D341Med (cell line): ENCODE measurements around the gene NELL1.

Experiments
- DNase-seq: peaks from one replicate; pipeline ENCODE4 v3.0.0; 2012; ENCODE audit warnings: low spot score

NELL1 gene

DNA sequence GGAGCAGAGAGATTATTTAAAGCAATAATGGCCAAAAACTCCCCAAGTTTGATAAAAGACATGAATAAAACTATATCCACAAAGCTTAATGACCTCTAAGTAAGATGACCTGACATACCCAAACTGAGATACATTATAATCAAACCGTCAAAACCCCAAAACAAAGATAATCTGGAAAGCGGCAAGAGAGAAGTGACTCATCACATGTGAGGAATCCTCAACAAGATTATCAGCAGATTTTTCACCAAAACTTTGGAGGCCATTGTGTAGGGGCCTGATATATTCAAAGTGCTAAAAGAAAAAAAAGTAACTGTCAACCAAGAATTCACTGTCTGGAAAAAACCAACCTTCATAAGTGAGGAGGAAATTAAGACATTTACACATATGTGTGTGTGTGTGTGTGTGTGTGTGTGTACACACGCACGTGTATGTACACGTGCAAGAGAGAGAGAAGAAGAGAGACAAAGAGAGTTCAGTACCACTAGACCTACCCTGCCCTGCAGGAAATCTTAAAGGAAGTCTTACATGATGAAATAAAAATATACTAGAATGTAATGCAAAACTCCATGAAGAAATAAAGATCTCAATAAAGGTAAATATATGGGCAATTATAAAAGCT lies 752.4 kb downstream of the NELL1 start:
- no peak for DNase-seq

DNA sequence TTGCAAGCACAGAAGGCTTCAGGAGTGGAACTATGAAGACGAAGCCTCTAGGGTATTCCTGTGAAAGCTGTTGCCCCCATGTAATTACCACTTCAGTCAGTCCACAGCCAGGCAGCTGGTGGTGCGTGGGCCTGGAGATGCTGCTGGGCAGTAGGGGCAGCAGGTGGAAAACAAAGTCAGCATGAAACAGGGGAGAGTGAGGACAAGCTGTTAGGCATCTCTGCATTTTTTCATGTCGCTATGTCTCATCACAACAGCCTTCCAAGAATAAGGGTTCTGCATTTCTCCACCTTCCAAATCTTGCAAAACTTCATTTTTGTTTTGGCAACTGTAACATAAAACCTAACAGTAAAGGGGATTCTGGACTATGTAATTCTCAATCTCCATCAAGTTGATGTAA lies 757.5 kb downstream of the NELL1 start:
- DNase-seq, result no peak

DNA sequence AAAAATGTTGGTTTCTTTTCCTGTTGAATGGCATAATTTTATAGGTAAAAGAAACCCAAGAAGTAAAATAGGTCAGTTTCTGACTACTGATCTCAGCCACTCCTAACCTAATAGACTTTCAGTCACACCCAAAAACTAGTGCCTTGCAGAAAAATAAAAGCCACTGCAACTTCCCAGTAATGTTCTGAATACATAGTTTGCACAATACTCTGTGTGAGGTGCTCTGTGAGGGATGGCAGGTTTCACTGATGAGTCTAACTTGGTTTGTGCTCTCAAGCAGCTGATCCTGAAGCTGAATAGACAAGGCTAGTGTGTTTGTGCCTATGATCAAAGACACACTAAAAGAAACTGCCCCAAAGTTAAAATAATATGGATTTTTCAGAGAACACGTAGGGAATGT lies 758.3 kb downstream of the NELL1 start:
- no peak for DNase-seq

DNA sequence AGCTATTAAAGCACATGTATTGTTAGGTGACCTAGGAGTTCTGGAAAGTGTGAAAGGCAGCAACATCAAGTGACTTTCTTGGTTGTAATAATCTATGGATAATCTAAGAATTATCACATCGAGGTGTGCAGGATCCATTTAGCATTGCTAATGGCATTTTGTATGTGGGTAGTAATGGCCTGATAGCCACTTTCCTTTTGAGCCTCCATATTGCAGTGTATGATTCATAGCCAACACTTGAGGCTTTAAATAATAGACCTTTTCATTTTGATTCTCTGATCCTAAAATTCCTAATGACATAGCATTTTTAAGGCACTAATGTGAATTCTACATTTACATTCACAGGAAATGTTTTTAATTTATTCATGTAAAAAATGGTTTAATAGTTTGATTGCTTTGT lies 759.4 kb downstream of the NELL1 start:
- DNase-seq, result no peak

DNA sequence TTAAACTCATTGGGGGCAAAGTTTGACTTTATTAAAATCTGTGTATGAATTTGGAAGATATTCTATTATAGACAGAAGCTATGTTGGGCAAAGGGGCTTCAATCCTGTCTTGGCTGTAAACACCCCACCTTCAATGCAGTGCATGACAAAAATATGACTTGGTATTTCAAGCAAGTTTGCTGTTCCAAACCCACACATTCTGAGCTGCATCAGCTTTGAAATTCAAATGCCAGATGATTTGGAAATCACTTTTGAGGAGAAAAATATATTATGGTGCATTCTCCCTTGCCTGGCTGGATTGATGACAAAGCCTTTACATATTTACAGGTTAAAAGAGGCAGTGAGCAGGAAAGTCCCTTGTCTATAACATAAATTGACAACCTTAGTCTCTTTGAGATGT lies 760.0 kb downstream of the NELL1 start:
- DNase-seq, result no peak

DNA sequence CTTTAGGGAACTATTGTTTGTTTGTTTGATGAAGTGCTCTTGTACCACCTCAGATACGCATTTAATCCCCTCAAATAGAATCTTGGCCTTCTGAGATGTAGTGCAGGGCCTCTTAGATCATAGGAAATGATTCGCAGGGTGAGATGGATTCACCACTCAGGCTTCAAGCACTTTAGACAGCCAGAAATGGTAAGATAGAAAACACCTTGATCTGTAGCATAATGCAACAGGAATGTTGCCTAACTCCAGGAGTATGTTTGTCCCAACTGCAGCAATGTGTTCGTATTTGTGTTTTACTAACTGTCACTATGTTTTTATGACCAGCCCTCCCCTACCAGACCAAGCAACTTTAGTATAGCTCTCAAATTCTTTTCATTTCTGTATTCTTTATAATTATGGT lies 761.2 kb downstream of the NELL1 start:
- DNase-seq, result no peak

DNA sequence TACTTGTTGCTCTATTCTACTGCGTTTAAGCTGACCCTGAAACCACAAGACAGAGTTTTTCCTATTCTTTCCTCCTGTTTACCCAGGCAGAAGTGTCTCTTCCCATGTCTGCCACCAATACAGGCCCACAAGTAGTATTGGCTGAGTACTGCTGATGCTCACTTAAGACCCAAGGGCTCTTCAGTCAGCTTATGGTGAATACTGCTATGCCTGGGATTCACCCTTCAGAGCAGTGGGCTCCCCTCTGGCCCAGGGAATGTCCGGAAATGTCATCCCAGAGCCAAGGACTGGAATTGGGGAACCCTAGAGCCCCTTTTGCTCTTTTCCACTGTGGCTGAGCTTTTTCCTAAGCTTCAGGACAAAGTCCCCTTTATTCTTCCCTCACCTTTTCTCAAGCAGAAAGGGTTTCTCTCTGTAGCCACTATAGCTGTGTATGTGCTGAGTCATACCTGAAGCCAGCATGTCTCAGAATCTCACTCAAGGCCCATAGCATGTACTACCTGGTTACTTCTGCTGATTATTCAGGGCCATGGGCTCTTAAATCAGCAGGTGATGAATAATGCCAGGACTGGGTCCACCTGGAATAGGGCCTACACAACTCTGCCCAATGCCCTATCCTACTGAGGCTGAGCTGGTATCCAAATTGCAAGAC lies 777.7 kb downstream of the NELL1 start:
- no peak for DNase-seq

DNA sequence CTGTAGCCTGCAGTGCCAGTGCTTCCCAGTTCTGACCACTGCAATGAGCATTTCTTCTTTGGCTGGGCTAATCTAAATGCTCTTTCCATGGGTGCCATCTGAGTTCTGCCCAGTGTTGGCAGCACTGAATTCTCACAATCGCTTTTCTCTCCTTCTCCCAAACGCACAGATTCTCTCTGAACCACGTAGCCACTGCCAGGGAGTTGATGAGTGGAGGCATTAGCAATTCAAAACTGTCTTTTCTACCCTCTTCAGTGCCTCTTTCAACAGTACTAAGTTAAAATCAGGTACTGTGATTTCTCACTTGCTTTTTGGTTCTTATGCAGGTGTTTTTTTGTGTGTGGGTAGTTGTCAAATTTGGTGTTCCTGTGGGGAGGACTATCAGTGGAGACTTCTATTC lies 778.5 kb downstream of the NELL1 start:
- no peak for DNase-seq

DNA sequence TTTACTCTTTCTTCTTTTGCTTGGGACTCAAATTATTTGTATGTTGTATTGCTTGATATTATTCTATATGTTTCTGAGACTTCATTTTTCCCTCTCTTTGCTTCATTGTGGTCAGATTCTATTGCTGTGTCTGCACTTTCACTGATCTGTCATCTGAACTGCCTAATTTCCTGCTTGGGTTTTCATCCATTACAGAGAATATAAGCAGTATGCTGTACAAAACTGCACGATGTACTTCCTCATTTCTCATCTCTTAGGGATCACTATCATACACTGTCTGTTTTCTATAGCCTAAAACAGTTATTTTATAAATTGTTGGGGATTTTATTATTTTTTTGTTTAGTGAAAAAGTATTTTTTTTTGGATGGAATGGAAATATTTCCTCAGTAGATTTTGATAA lies 786.8 kb downstream of the NELL1 start:
- no peak for DNase-seq

DNA sequence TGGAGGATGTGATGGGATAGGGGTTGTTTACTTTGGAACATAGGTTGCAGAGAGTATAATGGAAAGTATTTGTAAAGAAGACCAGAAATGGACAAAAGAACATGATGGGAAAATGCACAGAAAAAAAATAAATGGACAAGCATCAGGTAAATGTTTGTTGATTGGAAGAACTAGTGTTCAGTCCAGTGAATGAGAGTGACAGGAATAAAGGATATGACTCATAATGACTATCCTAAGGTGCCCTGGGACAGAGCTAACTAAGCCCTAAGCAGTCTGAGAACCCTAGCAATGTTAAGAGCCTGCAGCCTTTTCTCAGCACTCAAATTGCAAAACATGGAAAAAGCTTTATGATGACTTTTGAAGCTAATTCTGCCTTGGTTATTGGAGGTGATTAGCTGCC lies 790.7 kb downstream of the NELL1 start:
- DNase-seq, result no peak

DNA sequence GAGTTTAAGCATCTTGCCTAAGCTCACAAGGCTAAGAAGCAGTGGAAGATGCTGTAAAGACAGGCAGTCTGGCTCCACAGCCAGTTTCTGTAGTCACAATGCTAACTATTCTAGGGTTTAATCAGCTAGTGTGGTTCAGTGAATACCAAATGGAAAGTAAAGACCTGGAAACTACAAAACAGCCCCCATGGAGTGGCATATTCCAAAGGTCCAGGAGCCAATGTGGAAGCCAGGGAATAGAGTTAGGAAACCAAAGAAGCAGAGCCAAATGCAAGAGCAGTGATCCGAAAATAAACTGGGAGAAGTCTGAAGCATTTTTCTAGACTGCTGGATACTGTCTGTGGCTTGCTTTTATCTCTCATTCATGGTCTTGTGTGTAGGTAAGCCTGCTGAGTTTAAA lies 792.3 kb downstream of the NELL1 start:
- no peak for DNase-seq

DNA sequence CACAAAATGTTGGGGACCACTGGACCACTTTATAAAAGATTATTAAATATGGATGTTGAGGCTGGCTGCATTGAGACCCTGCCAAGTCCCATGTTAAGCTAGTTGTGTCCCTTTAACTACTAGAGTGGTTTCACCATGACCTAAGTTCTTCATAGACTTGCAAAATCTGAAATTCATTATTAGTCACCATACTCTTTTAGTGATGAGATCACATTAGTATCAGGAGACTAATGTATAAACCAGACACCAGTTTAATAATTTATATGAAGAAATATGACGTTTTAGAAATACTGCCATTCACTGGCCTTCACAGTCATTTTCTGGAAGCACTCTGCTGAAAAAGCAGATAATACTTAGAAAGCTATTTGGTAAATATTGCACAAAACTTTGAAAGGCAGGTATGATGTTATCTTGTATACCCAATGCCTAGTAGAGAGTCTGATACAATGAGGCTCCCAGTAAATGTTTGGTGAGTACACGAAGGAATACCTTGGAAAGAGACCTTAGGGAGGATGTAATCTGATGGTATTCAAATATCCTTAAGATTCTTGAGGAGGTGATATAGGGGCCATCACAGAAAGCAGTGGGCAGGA lies 795.3 kb downstream of the NELL1 start:
- DNase-seq, result no peak

DNA sequence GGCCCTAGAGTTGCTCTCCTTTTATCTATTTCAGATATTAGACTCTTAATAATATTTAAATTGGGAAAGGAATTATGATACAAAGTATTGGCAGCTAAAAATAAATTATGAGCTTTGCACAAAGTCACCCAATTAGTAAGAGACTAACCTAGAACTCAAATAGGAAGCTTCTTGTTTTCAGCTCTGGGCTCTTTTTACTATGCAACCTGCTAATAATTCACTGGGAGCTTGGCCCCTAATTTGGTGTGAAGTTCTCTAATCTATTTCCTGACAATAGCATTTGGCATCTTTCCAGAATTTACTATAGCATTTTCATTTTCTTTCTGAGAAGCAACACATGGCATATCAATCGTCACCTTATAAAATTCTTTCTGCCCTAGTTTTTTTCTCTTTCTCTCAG lies 795.8 kb downstream of the NELL1 start:
- DNase-seq, result no peak

DNA sequence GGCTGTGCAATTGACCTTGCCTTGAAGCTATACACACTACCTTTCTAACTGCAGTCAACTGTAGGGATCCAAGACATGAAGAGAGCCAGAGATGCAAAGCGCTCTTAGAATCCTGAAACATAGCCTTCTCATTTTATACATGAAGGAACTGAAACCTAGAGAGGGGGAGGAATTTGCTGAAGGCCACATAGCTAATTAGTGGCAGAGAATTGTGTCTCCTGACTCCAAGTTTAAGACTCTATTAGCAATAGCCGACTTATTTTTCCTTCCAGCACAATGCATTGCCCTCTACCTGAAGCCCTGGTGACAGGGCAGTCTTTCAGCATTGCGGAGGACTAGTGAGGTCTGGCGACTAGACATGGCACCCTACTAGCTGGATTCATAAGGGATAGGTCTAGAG lies 796.5 kb downstream of the NELL1 start:
- DNase-seq, result no peak

DNA sequence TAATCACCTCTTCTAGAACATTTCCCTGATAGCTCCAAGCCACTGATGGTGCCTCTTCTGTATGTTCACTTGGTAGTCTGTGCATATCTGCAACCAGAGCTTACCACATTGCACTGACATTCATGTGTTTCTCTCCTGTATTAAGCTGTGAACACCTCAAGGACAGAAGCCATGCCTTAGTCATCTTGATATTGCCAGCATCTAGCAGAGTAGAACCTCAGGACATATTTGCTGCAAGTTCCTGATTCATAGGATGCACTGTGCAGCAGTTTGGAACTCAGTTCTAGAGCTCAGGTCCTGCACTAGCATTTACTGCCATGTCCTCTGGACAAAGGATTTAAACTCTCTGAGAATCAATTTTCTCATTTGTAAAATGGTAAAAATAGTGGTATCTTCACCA lies 801.1 kb downstream of the NELL1 start:
- DNase-seq, result no peak

DNA sequence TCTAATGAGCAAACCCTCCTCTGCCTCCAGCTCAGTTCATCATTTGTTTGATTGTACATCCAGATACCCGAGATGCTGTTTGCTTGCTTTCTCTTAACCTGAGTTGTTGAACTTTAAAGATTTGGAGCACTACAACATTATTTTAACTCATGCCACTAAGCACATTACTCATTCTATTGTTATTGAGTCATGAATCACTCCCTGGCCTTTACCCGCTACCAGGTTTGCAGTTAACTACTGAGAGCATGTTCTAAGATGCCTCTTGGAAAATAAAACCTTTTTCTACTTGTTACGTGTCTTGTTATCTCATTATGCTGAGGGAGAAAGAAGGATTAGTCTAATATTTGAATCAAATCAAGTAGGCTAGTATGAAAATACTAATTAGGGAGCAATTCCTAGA lies 802.9 kb downstream of the NELL1 start:
- no peak for DNase-seq

DNA sequence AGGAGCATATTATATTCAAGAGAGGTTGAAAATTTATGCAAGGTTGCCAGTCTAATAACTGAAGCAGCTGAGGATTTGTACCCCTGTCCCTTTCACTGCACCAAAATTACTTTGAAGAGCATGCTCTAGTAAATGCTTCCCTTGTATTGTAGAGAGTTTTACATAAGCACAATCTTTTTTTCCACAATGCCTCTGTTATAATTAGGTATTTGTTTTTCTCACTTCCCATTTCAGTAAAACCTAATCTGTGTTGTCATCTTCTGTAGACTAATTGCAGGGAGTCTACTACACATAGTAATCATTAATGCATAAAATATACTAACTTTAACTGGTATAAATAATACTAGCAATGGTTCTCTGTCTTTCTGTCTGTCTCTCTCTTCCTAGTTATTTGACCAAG lies 805.1 kb downstream of the NELL1 start:
- DNase-seq, result no peak

DNA sequence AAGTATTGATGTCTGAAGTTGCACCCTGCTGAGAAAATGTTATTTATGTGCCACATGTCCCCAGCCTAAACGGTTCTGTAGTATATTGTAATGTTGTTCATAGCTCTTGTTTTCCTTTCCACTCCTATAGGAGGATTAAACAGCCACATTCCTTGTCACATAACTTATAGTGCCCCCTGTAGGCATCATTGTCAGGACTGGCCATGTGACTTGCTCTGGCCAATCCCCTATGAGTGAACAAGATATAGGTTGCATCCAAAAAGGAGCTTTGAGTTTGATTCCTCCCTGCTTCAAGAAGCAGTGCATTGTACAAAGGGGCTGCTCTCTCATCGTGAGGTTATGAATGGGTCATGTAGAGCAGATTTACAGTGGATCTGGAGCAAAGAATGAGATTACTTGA lies 805.9 kb downstream of the NELL1 start:
- DNase-seq, result no peak

DNA sequence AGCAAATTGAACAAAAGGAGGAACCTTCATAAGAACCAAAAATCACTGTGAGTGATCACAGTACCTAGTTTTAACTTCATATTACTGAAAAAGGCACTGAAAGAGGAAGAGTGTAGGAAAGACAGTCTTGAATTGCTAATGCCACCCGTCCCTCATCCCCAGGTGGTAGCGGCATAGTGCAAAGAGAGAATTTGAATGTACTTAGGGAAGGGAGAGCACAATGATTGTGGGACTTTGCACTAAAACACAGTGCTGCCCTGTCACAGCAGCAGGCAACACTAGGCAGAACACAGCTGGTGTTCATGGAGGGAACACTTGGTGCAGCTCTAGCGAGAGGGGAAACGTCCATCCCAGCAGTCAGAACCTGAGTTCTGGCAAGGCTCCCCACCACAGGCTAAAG lies 807.2 kb downstream of the NELL1 start:
- no peak for DNase-seq

DNA sequence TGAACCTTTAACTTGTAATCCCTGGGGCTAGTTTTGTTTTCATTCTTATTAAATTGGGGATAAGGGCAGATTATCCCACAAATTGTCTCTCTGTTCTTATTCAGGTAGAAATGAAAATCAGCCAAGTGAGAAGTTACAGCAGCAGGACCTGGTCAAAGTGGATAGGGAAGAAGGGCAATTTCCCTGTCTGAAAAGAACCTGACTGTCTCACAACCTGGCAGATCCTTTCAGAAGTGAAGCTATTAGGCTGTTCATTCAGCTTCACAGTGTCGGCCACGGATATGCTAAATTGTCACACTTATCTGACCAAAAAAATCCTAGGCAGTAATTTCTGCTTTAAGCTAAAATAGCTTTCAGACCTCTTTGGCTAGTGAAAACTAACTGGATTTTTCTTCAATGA lies 810.9 kb downstream of the NELL1 start:
- no peak for DNase-seq

DNA sequence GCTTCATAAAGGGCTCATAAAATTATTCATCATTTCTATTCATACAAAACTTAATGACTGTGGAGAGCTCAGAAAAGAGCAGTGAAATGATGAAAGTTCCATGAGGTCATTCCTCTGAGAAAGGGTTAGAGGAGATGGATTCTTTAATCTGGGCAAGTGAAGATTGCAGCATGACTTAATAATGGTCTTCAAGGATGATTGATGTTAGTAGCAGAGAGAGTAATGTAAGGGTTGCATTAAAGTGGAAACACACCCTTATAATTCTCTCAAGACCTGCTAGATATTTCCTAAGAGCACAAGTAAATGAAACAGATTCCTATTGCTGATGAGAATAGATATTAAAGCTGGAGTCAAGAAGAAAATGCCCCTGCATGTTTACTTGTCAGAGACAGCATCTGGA lies 811.9 kb downstream of the NELL1 start:
- no peak for DNase-seq

DNA sequence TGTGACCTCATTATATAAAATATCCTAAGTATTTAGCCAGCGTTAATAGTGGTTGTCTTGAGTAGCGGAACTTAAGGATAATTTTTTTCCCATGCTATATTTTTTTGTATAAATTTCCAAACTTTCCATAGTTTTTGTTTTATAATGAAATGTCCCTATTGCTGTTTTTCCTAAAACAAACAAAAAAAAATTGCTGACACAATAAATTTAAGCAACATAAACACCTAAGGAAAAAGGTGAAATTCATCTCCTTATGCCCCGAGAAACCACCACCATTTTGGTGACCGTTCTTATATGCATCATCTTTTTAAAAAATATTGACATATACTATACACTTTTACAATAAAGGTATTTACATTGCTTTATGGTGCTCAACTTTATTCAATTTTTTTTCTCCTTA lies 814.7 kb downstream of the NELL1 start:
- no peak for DNase-seq

DNA sequence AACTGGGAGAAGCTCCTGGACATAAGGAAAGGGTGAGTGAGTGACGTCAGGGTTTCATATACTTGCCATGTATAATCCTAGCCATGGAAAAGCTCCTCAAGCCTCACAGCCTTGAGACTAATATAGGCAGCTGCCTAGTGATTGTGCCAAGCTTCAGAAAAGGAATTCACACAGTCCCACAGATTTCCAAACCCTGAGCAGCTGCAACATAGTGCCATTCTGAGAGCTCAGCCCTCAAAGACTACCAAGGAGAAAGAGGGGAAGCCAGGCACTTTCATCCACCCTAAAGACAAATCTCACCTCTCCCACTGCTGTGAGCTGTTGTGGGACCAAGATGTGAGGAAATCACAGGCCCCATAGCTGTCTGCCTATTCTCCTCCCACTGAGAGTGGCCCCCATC lies 815.6 kb downstream of the NELL1 start:
- no peak for DNase-seq

DNA sequence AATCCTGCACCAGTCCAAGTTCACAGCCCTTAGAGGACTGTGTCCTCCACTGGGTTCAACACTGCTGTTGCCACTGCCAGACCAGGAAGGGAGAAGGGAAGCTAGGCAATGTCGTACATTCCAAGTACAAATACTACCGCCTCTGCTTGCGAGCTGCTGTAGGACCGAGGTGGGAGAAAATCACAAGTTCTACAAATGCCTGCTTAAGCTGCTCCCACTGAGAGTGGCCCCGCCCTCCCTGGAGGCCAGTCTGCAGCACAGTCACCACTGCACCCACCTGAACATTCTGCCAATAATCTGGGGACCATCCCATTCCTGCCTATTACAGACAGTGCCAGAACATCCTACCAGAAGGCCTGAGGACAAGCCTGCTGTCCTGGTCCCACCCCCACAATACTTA lies 816.0 kb downstream of the NELL1 start:
- no peak for DNase-seq
